T-helper 17 cell (primary cell): Measurements from ENCODE around the gene SLC28A3. TPM values are rescaled to one million over a fixed set of nuclear protein-coding genes. Genes with fewer than 3 reads are reported as not detected.
"Not testable (repeated sequence)": the region's sequence is repeated elsewhere in the genome, so short reads cannot be mapped to it uniquely, and the experiment has no call there.

Source experiments
- ATAC-seq: fragments of 150-1000 bp; cut with Tn5 transposase; 2 replicates; pipeline ENCODE4 v1.10.0; 2021; ENCODE audit warnings: mild to moderate bottlenecking, moderate library complexity
- DNase-seq, 3 donors: peaks; one replicate each; pipeline versions ENCODE4 v3.0.0 to v3.0.0-alpha.2; 2020 to 2021
- H3K9me3 ChIP-seq: one replicate; pipeline ENCODE4 v1.7.0; 2013; ENCODE audit warnings: low read length, mild to moderate bottlenecking; ENCODE audit not compliant: control insufficient read depth, poor library complexity, severe bottlenecking
- H3K27ac Mint-ChIP-seq: one replicate; pipeline ENCODE4 v1.8.0; 2022; ENCODE audit warnings: mild to moderate bottlenecking, moderate library complexity, mixed read lengths
- H3K27me3 Mint-ChIP-seq: one replicate; pipeline ENCODE4 v1.8.0; 2022; ENCODE audit warnings: mixed read lengths
- H3K36me3 Mint-ChIP-seq: one replicate; pipeline ENCODE4 v1.8.0; 2022; ENCODE audit warnings: low read depth, mixed read lengths
- H3K4me1 Mint-ChIP-seq: one replicate; pipeline ENCODE4 v1.8.0; 2022; ENCODE audit warnings: mild to moderate bottlenecking, mixed read lengths
- H3K4me3 Mint-ChIP-seq: one replicate; pipeline ENCODE4 v1.8.0; 2022; ENCODE audit warnings: mild to moderate bottlenecking, moderate library complexity, mixed read lengths
- total RNA-seq, 4 donors: library from RNA in 2 of 4; stranded (reverse) in 2 of 4; gene quantifications; one replicate each; pipeline ENCODE4 v1.2.3 and lab custom pipeline; 2022 to 2026

SLC28A3 gene
- total RNA-seq, 2 donors from 2014 or later: not detected

DNA sequence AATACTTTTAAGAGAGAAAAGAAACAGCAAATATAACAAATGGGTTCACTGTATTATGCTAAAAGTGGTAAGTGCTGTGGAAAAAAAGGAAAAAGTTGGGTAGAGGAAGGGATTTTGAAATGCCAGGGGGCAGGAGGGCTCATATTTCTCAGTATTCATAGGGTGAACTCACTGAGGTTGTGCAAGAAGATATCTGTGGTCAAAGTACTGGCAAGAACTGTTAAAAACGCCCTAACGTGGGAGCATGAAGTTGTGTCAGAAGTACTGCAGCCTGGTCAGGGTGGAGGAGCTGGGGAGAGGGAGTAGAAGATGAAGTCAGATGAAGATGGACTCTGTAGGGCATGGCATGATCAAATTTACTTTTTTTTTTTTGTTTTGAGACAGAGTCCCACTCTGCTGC, 31.2 kb upstream of the SLC28A3 start:
- Mint-ChIP-seq H3K4me1 (peaks cover 7% of the 10 kb centered on the region), H3K36me3 (peaks cover 3% of the 10 kb centered on the region), H3K27me3 (peaks cover 56% of the 10 kb centered on the region), H3K27ac (no peak overlapping the region), H3K4me3 (no peak overlapping the region)
- H3K9me3 ChIP-seq: no peaks in the 10 kb centered on the region
- DNase-seq (no peak), ATAC-seq (no peak)

DNA sequence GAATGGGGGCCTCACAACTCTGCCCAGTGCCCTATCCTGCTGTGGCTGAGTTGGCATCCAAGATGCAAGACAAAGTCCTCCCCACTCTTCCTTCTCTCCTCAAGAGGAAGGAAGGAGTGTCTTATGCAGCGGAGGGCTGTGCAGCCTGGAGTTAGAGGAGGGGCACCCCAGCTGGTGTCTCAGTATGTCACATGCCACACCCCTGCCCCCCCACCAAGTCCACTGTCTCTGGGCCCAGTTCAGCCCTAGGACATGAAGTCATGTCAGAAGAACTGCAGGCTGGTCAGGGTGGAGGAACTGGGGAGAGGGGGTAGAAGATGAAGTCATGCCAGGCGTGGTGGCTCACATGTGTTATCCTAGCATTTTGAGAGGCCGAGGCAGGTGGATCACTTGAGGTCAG, 28.0 kb upstream of the SLC28A3 start:
- Mint-ChIP-seq H3K4me3 (no peak overlapping the region), H3K4me1 (peaks cover 7% of the 10 kb centered on the region)
- ATAC-seq: no peak

GRCh38 chr9:84367726-84368125, 27.2 kb upstream of the SLC28A3 start:
- H3K4me3 Mint-ChIP-seq, ATAC-seq, DNase-seq, H3K27ac Mint-ChIP-seq, H3K4me1 Mint-ChIP-seq, H3K9me3 ChIP-seq, H3K36me3 Mint-ChIP-seq: not testable (repeated sequence)
- peaks cover 50% of the 10 kb centered on the region for H3K27me3 Mint-ChIP-seq

More for the DNA sequence above, 28.0 kb upstream of the SLC28A3 start:
- Mint-ChIP-seq H3K27me3 (peaks cover 50% of the 10 kb centered on the region), H3K27ac (no peak overlapping the region), H3K36me3 (peaks cover 3% of the 10 kb centered on the region)
- DNase-seq: no peak
- no peaks in the 10 kb centered on the region for H3K9me3 ChIP-seq

GRCh38 chr9:84366683-84367082, 26.1 kb upstream of the SLC28A3 start:
- DNase-seq: no peak
- no peak for ATAC-seq
- H3K4me3 Mint-ChIP-seq: no peak overlapping the region
- H3K4me1 Mint-ChIP-seq: peaks cover 9% of the 10 kb centered on the region
- H3K9me3 ChIP-seq: no peaks in the 10 kb centered on the region
- H3K27me3 Mint-ChIP-seq: peaks cover 40% of the 10 kb centered on the region
- no peak overlapping the region for H3K27ac Mint-ChIP-seq
- peaks cover 2% of the 10 kb centered on the region for H3K36me3 Mint-ChIP-seq

GRCh38 chr9:84364894-84365490, 24.4 kb upstream of the SLC28A3 start:
- not testable (repeated sequence) for DNase-seq, H3K27ac Mint-ChIP-seq, H3K4me1 Mint-ChIP-seq, ATAC-seq, H3K4me3 Mint-ChIP-seq, H3K9me3 ChIP-seq, H3K36me3 Mint-ChIP-seq
- peaks cover 31% of the 10 kb centered on the region for H3K27me3 Mint-ChIP-seq

DNA sequence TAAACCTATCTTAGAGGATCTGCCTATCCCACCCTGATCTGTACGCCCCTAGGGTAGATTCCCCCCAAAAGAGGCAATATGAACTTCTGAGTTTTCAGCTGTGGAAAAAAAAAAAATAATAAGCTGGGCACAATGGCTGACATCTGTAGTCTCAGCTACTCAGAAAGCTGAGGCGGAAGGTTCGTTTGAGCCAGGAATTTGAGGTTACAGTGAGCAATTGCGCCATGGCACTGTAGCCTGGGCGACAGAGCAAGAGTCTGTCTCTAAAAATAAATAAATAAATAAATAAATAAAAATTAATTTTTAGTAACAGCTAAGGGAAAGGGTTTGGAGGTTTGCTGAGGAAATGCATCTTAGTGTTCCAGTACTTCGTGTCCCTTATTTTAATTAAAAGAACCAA, 21.1 kb upstream of the SLC28A3 start:
- Mint-ChIP-seq H3K27ac (no peak overlapping the region), H3K4me3 (no peak overlapping the region), H3K4me1 (peaks cover 2% of the 10 kb centered on the region), H3K27me3 (peaks cover 19% of the 10 kb centered on the region), H3K36me3 (no peaks in the 10 kb centered on the region)
- DNase-seq (no peak), ATAC-seq (no peak)
- no peaks in the 10 kb centered on the region for H3K9me3 ChIP-seq

DNA sequence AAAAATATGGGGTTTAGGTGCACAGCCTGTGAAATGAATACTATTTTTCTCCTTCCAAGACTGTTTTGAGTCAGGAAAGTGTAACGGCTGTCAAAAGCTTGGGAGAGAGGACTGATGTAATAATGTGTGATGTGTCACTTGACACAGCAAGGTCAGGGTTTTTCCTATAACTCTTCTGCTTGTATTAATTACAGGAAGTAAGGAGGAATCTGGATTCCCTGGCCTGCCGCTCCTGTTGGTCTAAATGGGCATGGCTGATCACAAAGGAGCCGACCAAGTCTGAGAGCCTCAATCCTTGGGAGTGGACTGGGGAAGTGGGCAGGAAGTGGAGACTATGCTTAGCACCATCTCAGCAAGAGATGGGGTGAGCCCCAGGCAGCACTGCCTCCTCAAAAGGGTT, 16.7 kb upstream of the SLC28A3 start:
- DNase-seq (no peak), ATAC-seq (no peak)
- peaks cover 5% of the 10 kb centered on the region for H3K27me3 Mint-ChIP-seq
- H3K4me3 Mint-ChIP-seq: no peak overlapping the region
- H3K36me3 Mint-ChIP-seq: no peaks in the 10 kb centered on the region
- no peaks in the 10 kb centered on the region for H3K4me1 Mint-ChIP-seq
- no peaks in the 10 kb centered on the region for H3K9me3 ChIP-seq
- no peak overlapping the region for H3K27ac Mint-ChIP-seq

GRCh38 chr9:84354035-84354434, 13.5 kb upstream of the SLC28A3 start:
- Mint-ChIP-seq H3K4me3 (no peak overlapping the region), H3K36me3 (no peaks in the 10 kb centered on the region), H3K4me1 (no peaks in the 10 kb centered on the region), H3K27ac (no peak overlapping the region), H3K27me3 (no peaks in the 10 kb centered on the region)
- ATAC-seq (no peak), DNase-seq (no peak)
- no peaks in the 10 kb centered on the region for H3K9me3 ChIP-seq

GRCh38 chr9:84349671-84350070, 9.1 kb upstream of the SLC28A3 start:
- no peak overlapping the region for H3K27ac Mint-ChIP-seq
- no peaks in the 10 kb centered on the region for H3K36me3 Mint-ChIP-seq
- H3K9me3 ChIP-seq: no peaks in the 10 kb centered on the region
- H3K4me3 Mint-ChIP-seq: no peak overlapping the region
- ATAC-seq (no peak), DNase-seq (no peak)
- H3K27me3 Mint-ChIP-seq: peaks cover 7% of the 10 kb centered on the region
- no peaks in the 10 kb centered on the region for H3K4me1 Mint-ChIP-seq

DNA sequence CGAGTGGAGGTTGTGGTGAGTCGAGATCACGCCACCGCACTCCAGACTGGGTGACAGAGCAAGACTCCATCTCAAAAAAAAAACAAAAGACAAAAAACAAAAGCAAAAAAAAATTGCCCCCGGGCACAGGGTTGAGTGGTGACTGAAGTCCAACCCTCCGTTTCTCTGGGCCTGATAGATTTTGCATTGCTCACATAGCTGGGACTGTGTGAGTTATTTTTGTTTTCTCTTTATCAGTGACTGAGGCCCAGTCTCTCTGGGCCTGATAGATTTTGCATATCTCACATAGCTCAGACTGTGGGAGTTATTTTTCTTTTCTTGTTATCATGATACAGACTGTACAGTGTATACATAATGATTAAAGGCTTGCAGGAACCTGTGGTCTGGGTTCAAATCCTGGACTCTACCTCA, 2.6 kb upstream of the SLC28A3 start:
- DNase-seq: no peak
- no peak for ATAC-seq
- Mint-ChIP-seq H3K27me3 (peaks cover 14% of the 10 kb centered on the region), H3K36me3 (no peaks in the 10 kb centered on the region), H3K4me1 (no peaks in the 10 kb centered on the region), H3K27ac (no peak overlapping the region), H3K4me3 (no peak overlapping the region)
- no peaks in the 10 kb centered on the region for H3K9me3 ChIP-seq

GRCh38 chr9:84339962-84340361, 596 bp downstream of the SLC28A3 start:
- Mint-ChIP-seq H3K36me3 (no peaks in the 10 kb centered on the region), H3K4me1 (no peaks in the 10 kb centered on the region), H3K27ac (no peak overlapping the region), H3K27me3 (peaks cover 10% of the 10 kb centered on the region), H3K4me3 (no peak overlapping the region)
- DNase-seq (no peak), ATAC-seq (no peak)
- H3K9me3 ChIP-seq: no peaks in the 10 kb centered on the region

DNA sequence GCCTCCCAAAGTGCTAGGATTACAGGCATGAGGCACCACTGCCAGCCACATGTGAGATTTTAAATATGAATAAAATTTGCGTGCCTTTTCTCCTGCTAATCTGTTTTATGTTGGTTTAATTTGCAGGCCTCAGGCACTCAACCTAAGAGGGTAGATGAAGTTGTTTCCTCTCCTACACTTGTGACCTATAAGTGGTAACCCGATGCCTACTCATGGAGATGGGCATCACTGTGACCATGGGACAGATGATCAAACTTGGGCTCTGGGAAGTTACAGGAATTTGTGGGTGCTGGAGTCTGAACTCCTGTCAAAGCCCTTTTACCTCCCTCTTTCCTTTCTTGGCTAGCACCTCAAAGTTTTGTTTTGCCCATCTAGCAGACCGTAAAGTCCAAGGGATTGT, 1.1 kb downstream of the SLC28A3 start:
- ATAC-seq: no peak
- Mint-ChIP-seq H3K4me3 (no peak overlapping the region), H3K27me3 (peaks cover 6% of the 10 kb centered on the region), H3K36me3 (no peaks in the 10 kb centered on the region), H3K4me1 (no peaks in the 10 kb centered on the region), H3K27ac (no peak overlapping the region)
- H3K9me3 ChIP-seq: no peaks in the 10 kb centered on the region
- no peak for DNase-seq

- Mint-ChIP-seq H3K4me1 (no peaks in the 10 kb centered on the region), H3K27me3 (no peaks in the 10 kb centered on the region), H3K4me3 (no peak overlapping the region), H3K27ac (no peak overlapping the region), H3K36me3 (no peaks in the 10 kb centered on the region)
- DNase-seq (no peak), ATAC-seq (no peak)
- no peaks in the 10 kb centered on the region for H3K9me3 ChIP-seq
Observed at GRCh38 chr9:84338792-84339191, 1.8 kb downstream of the SLC28A3 start.

GRCh38 chr9:84337252-84337651, 3.3 kb downstream of the SLC28A3 start:
- Mint-ChIP-seq H3K4me1 (no peaks in the 10 kb centered on the region), H3K27ac (no peak overlapping the region), H3K36me3 (no peaks in the 10 kb centered on the region), H3K27me3 (peaks cover 6% of the 10 kb centered on the region), H3K4me3 (no peak overlapping the region)
- no peak for ATAC-seq
- DNase-seq: no peak
- no peaks in the 10 kb centered on the region for H3K9me3 ChIP-seq
